Vagina (tissue), 2 donors: ENCODE measurements around the gene CACNA1D. TPM values are rescaled to one million over a fixed set of nuclear protein-coding genes. Genes with fewer than 3 reads are reported as not detected.

ENCODE experiments used
- DNase-seq, 2 donors: peaks; one replicate each; pipeline ENCODE4 v3.0.0-alpha.2; 2017; ENCODE audit errors: extremely low spot score in 2 of 2
- H3K27ac ChIP-seq: fragments of 200-600 bp; sonication (generic); one replicate; pipeline ENCODE4 v1.5.1; 2019
- H3K27me3 ChIP-seq: fragments of 200-600 bp; sonication (generic); one replicate; pipeline ENCODE4 v1.5.1; 2019
- H3K36me3 ChIP-seq, 2 donors: fragments of 200-600 bp; sonication (generic); one replicate each; pipeline ENCODE4 v1.5.1; 2017 to 2019
- H3K4me1 ChIP-seq: fragments of 200-600 bp; sonication (generic); one replicate; pipeline ENCODE4 v1.5.1; 2019
- H3K4me3 ChIP-seq, 2 donors: fragments of 200-600 bp; sonication (generic); 1 replicate in 1 of 2; 2 replicates in 1 of 2; pipeline ENCODE4 v1.5.1; 2016 to 2019
- H3K9me3 ChIP-seq: fragments of 200-600 bp; sonication (generic); one replicate; pipeline ENCODE4 v1.5.1; 2019
- POLR2A ChIP-seq, 2 donors: fragments of 450-650 bp; IDR thresholded peaks; one replicate each; pipeline ENCODE4 v1.6.1; 2017; ENCODE audit warnings: antibody characterized with exemption in 2 of 2, mild to moderate bottlenecking in 2 of 2, moderate library complexity in 2 of 2
- POLR2AphosphoS5 ChIP-seq, 2 donors: sonication (generic); formaldehyde crosslinking; IDR thresholded peaks; one replicate each; pipeline ENCODE4 v1.9.0; 2017; ENCODE audit warnings: antibody characterized with exemption in 2 of 2, mild to moderate bottlenecking in 2 of 2, low read depth in 1 of 2; ENCODE audit not compliant: insufficient read depth in 1 of 2
- intact Hi-C: fragments of 100-400 bp; cut with DNase I; formaldehyde crosslinking; loops from one replicate; pipeline ENCODE4 v1.15.1; 2023
- total RNA-seq: library from RNA; depleted of rRNA; stranded (reverse); fragments of >200 nt; gene quantifications from one replicate; pipeline ENCODE4 v1.2.3, GENCODE V29; 2016
- TF ChIP-seq, protein P1 (sequence below), 3 experiments: fragments of 450-650 bp in 2 of 3; fragments of 200-600 bp in 1 of 3; sonication (generic) in 1 of 3; IDR thresholded peaks; one replicate each; pipeline ENCODE4 v1.5.1; 2017 to 2019; ENCODE audit warnings: antibody characterized with exemption in 3 of 3, mild to moderate bottlenecking in 2 of 3, moderate library complexity in 2 of 3

Gene CACNA1D
- total RNA-seq, 1 donor from 2014 or later: 0.74 TPM

DNA sequence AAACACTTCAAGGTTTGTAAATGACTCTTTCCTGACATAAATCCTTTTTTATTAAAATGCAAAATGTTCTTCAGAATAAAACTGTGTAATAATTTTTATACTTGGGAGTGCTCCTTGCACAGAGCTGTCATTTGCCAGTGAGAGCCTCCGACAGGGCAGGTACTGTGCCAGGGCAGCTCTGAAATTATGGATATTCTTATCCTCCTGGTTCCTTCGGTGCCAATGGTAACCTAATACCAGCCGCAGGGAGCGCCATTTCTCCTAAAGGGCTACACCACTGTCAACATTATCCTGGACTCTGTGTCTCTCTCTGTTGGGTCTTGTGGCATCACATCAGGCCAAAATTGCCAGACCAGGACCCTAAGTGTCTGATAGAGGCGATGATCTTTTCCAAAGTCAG lies 318.8 kb downstream of the CACNA1D start:
- DNase-seq: no peak
- Histone ChIP-seq H3K27ac (no peak overlapping the region), H3K36me3 (no peaks in the 10 kb centered on the region), H3K4me1 (no peaks in the 10 kb centered on the region), H3K4me3 (no peak overlapping the region), H3K9me3 (no peaks in the 10 kb centered on the region), H3K27me3 (no peaks in the 10 kb centered on the region)
- intact Hi-C loops: no loop called here
- TF ChIP-seq POLR2AphosphoS5 (IDR thresholded peaks at IDR 0.05; ENCODE audit: insufficient read depth in 1 of 2, low read depth in 1 of 2): no peak
- TF ChIP-seq POLR2A (IDR thresholded peaks at IDR 0.05): no peak
- TF ChIP-seq, protein P1, sequence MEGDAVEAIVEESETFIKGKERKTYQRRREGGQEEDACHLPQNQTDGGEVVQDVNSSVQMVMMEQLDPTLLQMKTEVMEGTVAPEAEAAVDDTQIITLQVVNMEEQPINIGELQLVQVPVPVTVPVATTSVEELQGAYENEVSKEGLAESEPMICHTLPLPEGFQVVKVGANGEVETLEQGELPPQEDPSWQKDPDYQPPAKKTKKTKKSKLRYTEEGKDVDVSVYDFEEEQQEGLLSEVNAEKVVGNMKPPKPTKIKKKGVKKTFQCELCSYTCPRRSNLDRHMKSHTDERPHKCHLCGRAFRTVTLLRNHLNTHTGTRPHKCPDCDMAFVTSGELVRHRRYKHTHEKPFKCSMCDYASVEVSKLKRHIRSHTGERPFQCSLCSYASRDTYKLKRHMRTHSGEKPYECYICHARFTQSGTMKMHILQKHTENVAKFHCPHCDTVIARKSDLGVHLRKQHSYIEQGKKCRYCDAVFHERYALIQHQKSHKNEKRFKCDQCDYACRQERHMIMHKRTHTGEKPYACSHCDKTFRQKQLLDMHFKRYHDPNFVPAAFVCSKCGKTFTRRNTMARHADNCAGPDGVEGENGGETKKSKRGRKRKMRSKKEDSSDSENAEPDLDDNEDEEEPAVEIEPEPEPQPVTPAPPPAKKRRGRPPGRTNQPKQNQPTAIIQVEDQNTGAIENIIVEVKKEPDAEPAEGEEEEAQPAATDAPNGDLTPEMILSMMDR (IDR thresholded peaks at IDR 0.05): no peak

DNA sequence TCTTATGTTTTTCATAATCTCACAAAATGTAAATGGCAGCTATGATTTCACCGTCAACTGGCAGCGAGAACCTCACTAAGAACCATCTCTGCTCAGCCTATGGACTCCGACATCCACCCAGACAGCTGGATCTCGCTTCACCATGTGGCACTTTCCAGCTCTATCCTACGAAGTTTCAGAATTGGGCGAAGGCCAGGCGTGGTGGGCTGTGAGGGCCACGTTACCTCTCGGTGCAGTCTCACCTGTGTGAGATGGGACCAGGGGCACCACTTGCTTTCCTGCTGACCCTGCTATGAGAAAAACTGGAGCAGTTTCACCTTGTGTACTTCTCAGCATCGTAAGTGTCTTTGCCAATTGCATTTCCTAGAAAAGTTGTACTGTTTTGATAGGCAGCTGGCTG lies 319.5 kb downstream of the CACNA1D start:
- no peak for DNase-seq
- no peaks in the 10 kb centered on the region for H3K9me3 ChIP-seq
- H3K4me3 ChIP-seq: no peak overlapping the region
- intact Hi-C loops: no loop called here
- H3K36me3 ChIP-seq: no peaks in the 10 kb centered on the region
- TF ChIP-seq POLR2AphosphoS5 (IDR thresholded peaks at IDR 0.05; ENCODE audit: insufficient read depth in 1 of 2, low read depth in 1 of 2): no peak
- TF ChIP-seq POLR2A (IDR thresholded peaks at IDR 0.05): no peak
- no peak overlapping the region for H3K27ac ChIP-seq
- no peaks in the 10 kb centered on the region for H3K27me3 ChIP-seq
- no peaks in the 10 kb centered on the region for H3K4me1 ChIP-seq

DNA sequence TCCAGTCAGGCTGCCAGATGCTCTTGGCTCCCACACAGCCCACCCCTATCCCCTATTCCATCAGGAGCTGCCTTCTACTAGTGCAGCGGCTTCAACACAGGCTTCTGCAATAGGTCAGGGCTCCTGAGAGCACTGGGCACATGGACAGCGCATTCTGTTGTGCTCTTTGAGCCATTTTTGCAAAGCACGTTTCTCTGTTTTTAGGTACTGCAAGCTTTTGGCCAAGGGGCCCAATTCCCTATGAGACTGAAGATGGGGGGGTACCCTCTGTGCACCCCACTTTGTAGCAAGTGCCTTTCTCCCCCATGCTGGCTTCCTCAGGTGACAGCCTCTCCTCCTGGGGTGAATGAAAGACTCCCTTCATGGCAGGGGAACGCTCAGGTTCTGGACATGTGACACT lies 320.7 kb downstream of the CACNA1D start:
- Histone ChIP-seq H3K27me3 (no peaks in the 10 kb centered on the region), H3K36me3 (no peaks in the 10 kb centered on the region), H3K4me1 (no peaks in the 10 kb centered on the region), H3K4me3 (no peak overlapping the region), H3K27ac (no peak overlapping the region), H3K9me3 (no peaks in the 10 kb centered on the region)
- DNase-seq: no peak
- intact Hi-C loops: no loop called here
- TF ChIP-seq, protein P1 (IDR thresholded peaks at IDR 0.05): no peak
- no peak for TF ChIP-seq POLR2A (IDR thresholded peaks at IDR 0.05)
- TF ChIP-seq POLR2AphosphoS5 (IDR thresholded peaks at IDR 0.05; ENCODE audit: insufficient read depth in 1 of 2, low read depth in 1 of 2): no peak

DNA sequence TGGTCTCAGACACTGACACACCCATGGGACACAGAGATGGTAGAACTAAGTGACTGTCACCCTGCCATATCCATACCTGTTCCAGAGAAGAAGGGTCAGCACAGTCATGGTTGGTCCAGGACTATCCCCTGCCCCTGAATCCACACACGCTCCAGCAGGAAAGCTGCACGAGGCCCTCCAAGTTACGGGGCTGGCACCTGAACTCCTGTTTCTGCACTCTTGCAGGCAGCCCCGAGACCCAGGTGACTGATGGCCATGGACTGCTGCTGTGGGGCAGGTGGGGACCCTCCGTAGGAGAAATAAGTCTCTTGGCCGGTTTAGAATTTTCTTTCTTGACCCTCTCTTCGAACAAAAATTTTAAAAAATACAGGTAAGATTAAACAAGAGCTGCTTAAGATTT lies 321.2 kb downstream of the CACNA1D start:
- H3K27ac ChIP-seq: no peak overlapping the region
- TF ChIP-seq POLR2AphosphoS5 (IDR thresholded peaks at IDR 0.05; ENCODE audit: insufficient read depth in 1 of 2, low read depth in 1 of 2) (no peak), POLR2A (IDR thresholded peaks at IDR 0.05) (no peak)
- TF ChIP-seq, protein P1 (IDR thresholded peaks at IDR 0.05): no peak
- intact Hi-C loops: no loop called here
- H3K9me3 ChIP-seq: no peaks in the 10 kb centered on the region
- H3K27me3 ChIP-seq: no peaks in the 10 kb centered on the region
- no peaks in the 10 kb centered on the region for H3K4me1 ChIP-seq
- H3K4me3 ChIP-seq: no peak overlapping the region
- DNase-seq: no peak
- H3K36me3 ChIP-seq: no peaks in the 10 kb centered on the region

DNA sequence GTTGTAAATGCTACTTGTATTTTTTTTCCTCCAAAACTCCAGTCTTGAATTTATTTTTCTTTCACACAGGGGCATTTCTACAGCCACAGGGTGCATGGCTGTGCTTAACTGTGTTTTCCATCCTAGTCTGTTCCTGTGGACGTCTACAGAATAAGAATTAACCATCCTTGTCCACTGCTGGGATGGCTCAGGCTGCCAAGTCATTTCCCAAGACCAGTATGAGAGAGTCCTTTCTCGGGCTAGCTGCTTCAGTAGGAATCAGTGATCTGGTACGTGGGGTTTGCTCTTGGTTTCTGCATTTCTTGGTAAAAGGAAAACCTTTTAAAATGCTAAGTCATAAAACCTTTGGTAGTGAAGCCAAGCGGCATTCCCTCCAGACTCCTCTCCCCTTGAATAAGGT lies 322.0 kb downstream of the CACNA1D start:
- H3K27ac ChIP-seq: no peak overlapping the region
- no peak for DNase-seq
- intact Hi-C loops: no loop called here
- H3K36me3 ChIP-seq: no peaks in the 10 kb centered on the region
- no peaks in the 10 kb centered on the region for H3K9me3 ChIP-seq
- no peak overlapping the region for H3K4me3 ChIP-seq
- no peaks in the 10 kb centered on the region for H3K4me1 ChIP-seq
- TF ChIP-seq POLR2A (IDR thresholded peaks at IDR 0.05) (no peak), POLR2AphosphoS5 (IDR thresholded peaks at IDR 0.05; ENCODE audit: insufficient read depth in 1 of 2, low read depth in 1 of 2) (no peak)
- TF ChIP-seq, protein P1 (IDR thresholded peaks at IDR 0.05): no peak
- H3K27me3 ChIP-seq: no peaks in the 10 kb centered on the region
